Neuronal stem cell (in vitro differentiated cells): ENCODE data around the gene RNF135.

Experiments
- DNase-seq: peaks from one replicate; pipeline ENCODE4 v3.0.0-alpha.2; 2013; ENCODE audit warnings: low spot score
- H2AFZ ChIP-seq: one replicate; pipeline ENCODE4 v1.6.1; 2013; ENCODE audit warnings: mild to moderate bottlenecking, low read length, inconsistent platforms
- H2AK5ac ChIP-seq: 2 replicates; pipeline ENCODE4 v1.6.1; 2013; ENCODE audit warnings: low read depth, mild to moderate bottlenecking, inconsistent platforms, low read length, moderate library complexity, mixed read lengths
- H2BK120ac ChIP-seq: 2 replicates; pipeline ENCODE4 v1.6.1; 2013; ENCODE audit warnings: low read depth, mild to moderate bottlenecking, inconsistent platforms, low read length, moderate library complexity, mixed read lengths
- H2BK12ac ChIP-seq: one replicate; pipeline ENCODE4 v1.6.1; 2013; ENCODE audit warnings: low read length, inconsistent platforms
- H2BK15ac ChIP-seq: 2 replicates; pipeline ENCODE4 v1.6.1; 2013; ENCODE audit warnings: mild to moderate bottlenecking, low read length, inconsistent platforms, mixed read lengths
- H2BK5ac ChIP-seq: one replicate; pipeline ENCODE4 v1.6.1; 2013; ENCODE audit warnings: inconsistent platforms, mild to moderate bottlenecking, low read length, moderate library complexity
- H3K14ac ChIP-seq: one replicate; pipeline ENCODE4 v1.6.1; 2013; ENCODE audit warnings: low read length, inconsistent platforms
- H3K18ac ChIP-seq: 2 replicates; pipeline ENCODE4 v1.6.1; 2013; ENCODE audit warnings: low read length, inconsistent platforms
- H3K23ac ChIP-seq: 2 replicates; pipeline ENCODE4 v1.6.1; 2013; ENCODE audit warnings: low read depth, mild to moderate bottlenecking, mixed read lengths, low read length, inconsistent platforms; ENCODE audit not compliant: poor library complexity
- H3K27ac ChIP-seq: replicated peaks from 3 replicates; pipeline ENCODE4 v1.5.1; 2013; ENCODE audit warnings: low read length, inconsistent platforms
- H3K27me3 ChIP-seq, 3 experiments: 2 replicates each; pipeline ENCODE4 v1.6.1; 2013; ENCODE audit warnings: low read length in 3 of 3, mild to moderate bottlenecking in 2 of 3, inconsistent platforms in 1 of 3, low read depth in 1 of 3, mixed read lengths in 1 of 3, moderate library complexity in 1 of 3; ENCODE audit not compliant: control insufficient read depth in 3 of 3, insufficient read depth in 3 of 3
- H3K36me3 ChIP-seq, 2 donors: replicated peaks in 1 of 2; 2 replicates each; pipeline ENCODE4 v1.6.1; 2013; ENCODE audit warnings: low read length in 2 of 2; ENCODE audit not compliant: control insufficient read depth in 2 of 2, insufficient read depth in 2 of 2
- H3K4ac ChIP-seq: 2 replicates; pipeline ENCODE4 v1.6.1; 2013; ENCODE audit warnings: inconsistent platforms, mild to moderate bottlenecking, low read length, moderate library complexity
- H3K4me1 ChIP-seq, 2 donors: 1 replicate in 1 of 2; 2 replicates in 1 of 2; pipeline ENCODE4 v1.6.1; 2013; ENCODE audit warnings: low read length in 2 of 2, low read depth in 1 of 2; ENCODE audit not compliant: control insufficient read depth in 2 of 2, insufficient read depth in 1 of 2
- H3K4me2 ChIP-seq: one replicate; pipeline ENCODE4 v1.6.1; 2013; ENCODE audit warnings: mild to moderate bottlenecking, low read length, inconsistent platforms; ENCODE audit not compliant: insufficient read depth, poor library complexity, severe bottlenecking
- H3K4me3 ChIP-seq, 2 donors: 2 replicates each; pipeline ENCODE4 v1.5.1; 2013; ENCODE audit warnings: low read length in 2 of 2, mild to moderate bottlenecking in 2 of 2, inconsistent platforms in 1 of 2, moderate library complexity in 1 of 2
- H3K79me1 ChIP-seq: one replicate; pipeline ENCODE4 v1.6.1; 2013; ENCODE audit warnings: low read depth, mild to moderate bottlenecking, inconsistent platforms, low read length, moderate library complexity
- H3K9ac ChIP-seq: one replicate; pipeline ENCODE4 v1.6.1; 2013; ENCODE audit warnings: mild to moderate bottlenecking, low read depth, low read length, inconsistent platforms; ENCODE audit not compliant: poor library complexity
- H3K9me3 ChIP-seq, 2 donors: replicated peaks in 1 of 2; 2 replicates each; pipeline versions ENCODE3 to v1.6.1; 2013; ENCODE audit warnings: low read length in 2 of 2, mild to moderate bottlenecking in 2 of 2, inconsistent platforms in 1 of 2, low read depth in 1 of 2, mixed read lengths in 1 of 2, moderate library complexity in 1 of 2; ENCODE audit not compliant: control insufficient read depth in 2 of 2, insufficient read depth in 1 of 2
- H4K8ac ChIP-seq: one replicate; pipeline ENCODE4 v1.6.1; 2013; ENCODE audit warnings: low read depth, mild to moderate bottlenecking, inconsistent platforms, low read length, moderate library complexity
- H4K91ac ChIP-seq: one replicate; pipeline ENCODE4 v1.6.1; 2013; ENCODE audit warnings: low read length, low read depth, mild to moderate bottlenecking, inconsistent platforms; ENCODE audit not compliant: poor library complexity
- WGBS, 2 donors: extraction: QIAGEN DNeasy Blood & Tissue Kit; methylation state at CpG; one replicate each; pipeline ENCODE4 v1.1.7; 2013; ENCODE audit warnings: missing lambda C conversion rate in 2 of 2, mixed read lengths in 1 of 2; ENCODE audit not compliant: insufficient read length in 2 of 2, insufficient replicate concordance in 1 of 2; ENCODE audit errors: extremely low coverage in 2 of 2; 5-methylcytosine and 5-hydroxymethylcytosine counted together

The RNF135 gene

DNA sequence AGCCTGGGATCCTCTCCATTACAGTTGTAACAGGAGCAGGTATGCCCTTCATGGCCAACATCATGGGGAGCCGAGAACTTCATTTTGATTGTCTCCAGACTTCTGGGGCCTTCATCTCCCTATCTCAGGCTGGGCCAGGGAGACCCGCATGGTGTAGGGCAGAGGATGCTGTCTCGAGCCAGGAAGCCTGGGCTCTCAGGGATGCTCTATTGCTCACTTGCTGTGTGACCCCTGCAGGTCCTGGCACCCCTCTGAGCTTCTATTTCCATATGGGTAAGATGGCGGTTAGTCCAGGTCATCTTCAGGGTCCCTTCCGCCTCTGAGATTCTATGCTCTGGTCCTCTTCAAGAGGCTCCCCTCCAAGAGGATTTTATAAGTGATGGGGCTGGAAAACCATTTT, 20.6 kb upstream of the RNF135 start:
- no peak overlapping the region for H2BK5ac ChIP-seq
- peaks cover 0 to 2% (median 0%) of the 10 kb centered on the region in 3 experiments for H3K27me3 ChIP-seq
- H3K23ac ChIP-seq: no peak overlapping the region
- H2AK5ac ChIP-seq: no peak overlapping the region
- H3K79me1 ChIP-seq: no peaks in the 10 kb centered on the region
- H3K36me3 ChIP-seq: no peaks in the 10 kb centered on the region
- H3K4me3 ChIP-seq: no peak overlapping the region
- no peak overlapping the region for H2BK120ac ChIP-seq
- no peak for DNase-seq
- no peak overlapping the region for H3K4ac ChIP-seq
- H2BK12ac ChIP-seq: no peak overlapping the region
- H3K18ac ChIP-seq: no peak overlapping the region
- H4K8ac ChIP-seq: no peak overlapping the region
- H3K4me1 ChIP-seq: no peaks in the 10 kb centered on the region
- no CpG with 5 or more reads among the region's 5 CpGs for WGBS, 2 donors
- no peak overlapping the region for H3K14ac ChIP-seq
- H3K27ac ChIP-seq: no peak overlapping the region
- H3K9ac ChIP-seq: no peak overlapping the region
- no peak overlapping the region for H2AFZ ChIP-seq
- H4K91ac ChIP-seq: no peak overlapping the region
- H2BK15ac ChIP-seq: no peak overlapping the region
- H3K4me2 ChIP-seq: no peak overlapping the region
- no peaks in the 10 kb centered on the region for H3K9me3 ChIP-seq

DNA sequence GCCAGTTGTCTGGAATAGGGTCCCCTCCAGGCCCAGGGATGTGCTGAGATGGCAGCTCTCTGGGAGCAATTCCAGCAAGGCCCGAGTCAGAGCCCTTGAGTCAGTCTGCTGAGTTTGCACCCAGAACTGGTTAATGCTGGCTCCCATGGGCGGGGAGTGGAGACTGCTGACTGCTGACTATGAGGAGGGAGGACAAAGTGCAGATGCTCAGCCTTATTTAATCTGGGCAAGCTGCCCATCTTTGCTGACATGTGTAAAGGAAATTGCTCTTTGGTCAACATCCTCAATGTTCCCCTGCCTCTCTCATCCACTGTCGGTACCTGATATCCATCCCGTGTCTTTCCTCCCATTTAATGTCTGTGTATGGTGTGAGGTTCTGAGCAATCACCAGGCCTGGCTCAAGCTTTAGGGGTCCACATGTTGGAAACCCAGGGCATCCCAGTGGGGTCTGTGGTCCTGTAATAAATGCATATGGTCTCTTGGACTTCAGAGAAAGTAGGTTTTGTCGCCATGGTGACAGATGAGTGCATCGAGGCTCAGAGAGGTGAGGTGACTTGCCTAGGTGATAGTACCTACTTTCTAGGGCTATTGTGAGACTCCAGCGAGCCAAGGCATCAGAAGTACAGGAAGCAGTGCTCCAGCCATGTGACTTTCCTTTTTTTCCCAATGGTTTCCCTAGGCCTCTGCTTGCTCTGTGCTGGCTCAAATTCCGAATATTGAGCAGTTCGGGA, 20.0 kb upstream of the RNF135 start:
- H3K79me1 ChIP-seq: no peaks in the 10 kb centered on the region
- DNase-seq: no peak
- no peak overlapping the region for H2AFZ ChIP-seq
- no peaks in the 10 kb centered on the region for H3K9me3 ChIP-seq
- no peak overlapping the region for H4K91ac ChIP-seq
- no peak overlapping the region for H3K18ac ChIP-seq
- no peak overlapping the region for H2BK12ac ChIP-seq
- H3K4me3 ChIP-seq: no peak overlapping the region
- no peak overlapping the region for H3K27ac ChIP-seq
- peaks cover 0 to 2% (median 0%) of the 10 kb centered on the region in 3 experiments for H3K27me3 ChIP-seq
- H3K4me2 ChIP-seq: no peak overlapping the region
- H3K9ac ChIP-seq: no peak overlapping the region
- H3K4ac ChIP-seq: no peak overlapping the region
- no peak overlapping the region for H2BK5ac ChIP-seq
- H3K23ac ChIP-seq: no peak overlapping the region
- H2BK15ac ChIP-seq: no peak overlapping the region
- no peak overlapping the region for H3K14ac ChIP-seq
- WGBS, 2 donors: no CpG with 5 or more reads among the region's 9 CpGs
- H2BK120ac ChIP-seq: no peak overlapping the region
- H2AK5ac ChIP-seq: no peak overlapping the region
- H4K8ac ChIP-seq: no peak overlapping the region
- no peaks in the 10 kb centered on the region for H3K4me1 ChIP-seq
- no peaks in the 10 kb centered on the region for H3K36me3 ChIP-seq

DNA sequence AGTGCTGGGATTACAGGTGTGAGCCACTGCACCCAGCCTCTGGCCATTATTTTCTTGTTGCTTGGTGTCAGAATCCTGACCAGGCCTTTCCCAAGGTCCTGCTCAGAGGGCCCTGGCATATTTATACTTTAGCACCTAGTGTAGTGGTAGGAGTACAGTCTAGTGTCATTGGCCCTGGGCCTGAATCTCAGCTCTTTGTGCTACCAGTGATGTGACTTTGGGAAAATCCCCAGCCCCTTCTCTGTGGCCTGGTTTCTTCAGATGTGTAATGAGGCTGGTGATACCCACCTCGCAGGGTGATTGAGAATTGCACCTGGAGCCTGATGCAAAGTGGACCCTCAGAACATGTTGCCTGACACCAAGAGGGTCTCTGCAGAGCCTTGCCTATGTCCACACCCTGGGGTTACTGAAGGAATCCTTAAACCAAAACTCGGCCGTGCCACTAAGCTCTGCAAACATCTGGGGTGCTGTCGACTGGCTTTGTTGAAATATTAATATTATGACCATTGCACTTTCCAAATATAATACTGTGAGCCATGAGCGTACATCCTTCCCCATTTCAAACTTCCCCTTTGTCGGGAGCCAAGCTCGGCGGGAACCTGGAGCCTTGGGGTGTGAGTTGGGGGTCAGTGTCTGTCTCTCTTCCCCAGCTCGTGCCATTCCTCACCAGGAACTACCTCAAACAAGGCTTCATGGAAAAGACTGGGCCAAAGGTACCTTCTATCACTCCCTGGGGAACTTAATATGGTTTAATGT, 18.0 kb upstream of the RNF135 start:
- DNase-seq: no peak
- Histone ChIP-seq H3K4me2 (no peak overlapping the region), H4K8ac (no peak overlapping the region), H2AK5ac (no peak overlapping the region), H2BK12ac (no peak overlapping the region), H2BK15ac (no peak overlapping the region), H3K27ac (no peak overlapping the region), H4K91ac (no peak overlapping the region), H3K4me3 (no peak overlapping the region), H3K9me3 (no peaks in the 10 kb centered on the region), H3K36me3 (no peaks in the 10 kb centered on the region), H3K4me1 (peaks cover 5 to 6% of the 10 kb centered on the region in 2 donors), H3K18ac (no peak overlapping the region), H3K27me3 (peaks cover 0 to 2% (median 0%) of the 10 kb centered on the region in 3 experiments), H2BK120ac (no peak overlapping the region), H2BK5ac (no peak overlapping the region), H3K9ac (no peak overlapping the region), H2AFZ (no peak overlapping the region), H3K23ac (no peak overlapping the region), H3K79me1 (no peaks in the 10 kb centered on the region), H3K4ac (no peak overlapping the region), H3K14ac (no peak overlapping the region)
- no CpG with 5 or more reads among the region's 9 CpGs for WGBS, 2 donors

DNA sequence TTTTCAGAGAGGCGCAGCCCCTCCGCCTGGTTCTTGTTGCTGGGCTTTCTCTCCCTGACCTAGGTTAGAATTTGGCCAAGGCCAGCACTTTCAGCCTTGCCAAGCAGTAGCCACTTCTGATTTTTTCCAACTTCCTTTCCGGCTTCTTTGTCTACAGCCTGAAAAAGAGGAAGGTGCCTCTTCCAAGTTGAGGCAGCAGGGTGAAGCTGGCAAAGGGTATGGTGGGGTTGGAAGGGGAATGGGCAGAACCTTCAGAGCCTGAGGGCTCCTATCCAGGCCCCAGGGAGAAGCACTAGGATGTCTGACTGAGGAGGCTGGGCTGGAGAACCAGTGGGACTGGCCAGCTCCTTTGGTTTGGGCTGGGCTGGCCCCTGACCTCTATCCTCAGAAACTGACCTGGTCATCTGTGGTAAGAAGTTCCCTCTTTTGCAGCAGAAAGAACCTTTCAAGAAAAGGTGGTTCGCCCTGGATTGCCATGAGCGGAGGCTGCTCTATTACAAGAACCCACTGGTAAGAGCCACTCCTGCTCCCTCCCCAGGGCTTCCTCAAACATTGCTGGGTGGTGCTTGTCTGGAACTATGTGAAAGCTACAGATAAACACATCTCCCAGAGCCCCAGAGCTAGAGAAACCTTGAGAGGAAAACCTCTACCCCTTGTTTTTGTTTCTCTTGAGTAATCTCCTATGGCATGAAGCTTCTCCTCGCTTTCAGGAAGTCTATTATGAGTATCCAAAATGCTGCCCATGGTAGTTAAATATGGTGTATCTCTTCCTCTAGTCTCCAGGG, 16.6 kb upstream of the RNF135 start:
- no CpG with 5 or more reads among the region's 6 CpGs for WGBS, 2 donors
- H3K4ac ChIP-seq: no peak overlapping the region
- H3K14ac ChIP-seq: no peak overlapping the region

More for the DNA sequence above, 16.6 kb upstream of the RNF135 start:
- H2BK15ac ChIP-seq: peak overlapping the region; percentile 35
- no peak overlapping the region for H4K8ac ChIP-seq
- H4K91ac ChIP-seq: no peak overlapping the region
- no peak overlapping the region for H2BK12ac ChIP-seq
- no peak overlapping the region for H3K4me2 ChIP-seq
- H2AK5ac ChIP-seq: no peak overlapping the region
- no peaks in the 10 kb centered on the region for H3K36me3 ChIP-seq
- no peaks in the 10 kb centered on the region for H3K79me1 ChIP-seq
- H3K27ac ChIP-seq: no peak overlapping the region
- no peak overlapping the region for H3K9ac ChIP-seq
- peaks cover 5 to 6% of the 10 kb centered on the region in 2 donors for H3K4me1 ChIP-seq
- no peak overlapping the region for H3K23ac ChIP-seq
- no peak for DNase-seq
- no peak overlapping the region for H3K18ac ChIP-seq
- no peak overlapping the region for H2BK5ac ChIP-seq
- H3K9me3 ChIP-seq: no peaks in the 10 kb centered on the region
- no peak overlapping the region for H2BK120ac ChIP-seq
- H3K4me3 ChIP-seq: no peak overlapping the region
- no peak overlapping the region for H2AFZ ChIP-seq
- H3K27me3 ChIP-seq: peaks cover 0 to 2% (median 0%) of the 10 kb centered on the region in 3 experiments
